Heart right ventricle (tissue), 16 donors: ENCODE results near the gene WDR33. TPM values are rescaled to one million over a fixed set of nuclear protein-coding genes. Genes with fewer than 3 reads are reported as not detected.

Experiments used
- ATAC-seq, 8 donors: fragments of 200-7000 bp; cut with Tn5 transposase; one replicate each; pipeline ENCODE4 v1.9.1; 2020; ENCODE audit warnings: mild to moderate bottlenecking in 8 of 8, moderate library complexity in 8 of 8, moderate number of reproducible peaks in 1 of 8
- DNase-seq, 2 donors: peaks; one replicate each; pipeline ENCODE4 v3.0.0-alpha.2; 2020
- H3K27ac ChIP-seq, 10 donors: fragments of 200-600 bp; sonication (generic) in 2 of 10; one replicate each; pipeline versions ENCODE4 v1.5.0 to v1.8.0; 2020 to 2022; ENCODE audit warnings: mild to moderate bottlenecking in 3 of 10
- H3K27me3 ChIP-seq, 7 donors: fragments of 200-600 bp; one replicate each; pipeline ENCODE4 v1.8.0; 2021 to 2022; ENCODE audit warnings: mild to moderate bottlenecking in 2 of 7
- H3K36me3 ChIP-seq, 9 donors: fragments of 200-600 bp; sonication (generic) in 1 of 9; one replicate each; pipeline versions ENCODE4 v1.5.0 to v1.8.0; 2020 to 2022; ENCODE audit warnings: mild to moderate bottlenecking in 2 of 9
- H3K4me1 ChIP-seq, 9 donors: fragments of 200-600 bp; sonication (generic) in 1 of 9; one replicate each; pipeline versions ENCODE4 v1.5.0 to v1.8.0; 2020 to 2022; ENCODE audit warnings: mild to moderate bottlenecking in 4 of 9
- H3K4me3 ChIP-seq, 10 donors: fragments of 200-600 bp; sonication (generic) in 2 of 10; one replicate each; pipeline versions ENCODE4 v1.5.0 to v1.8.0; 2020 to 2022; ENCODE audit warnings: mild to moderate bottlenecking in 7 of 10, moderate library complexity in 2 of 10
- H3K9me3 ChIP-seq, 11 donors: fragments of 200-600 bp in 10 of 11; sonication (generic) in 2 of 11; one replicate each; pipeline versions ENCODE4 v1.5.0 to v1.8.0; 2013 to 2022; ENCODE audit warnings: mild to moderate bottlenecking in 2 of 11, control low read depth in 1 of 11, moderate library complexity in 1 of 11
- WGBS, 2 donors: extraction: QIAGEN DNeasy Blood & Tissue Kit; methylation state at CpG; one replicate each; pipeline ENCODE4 v1.1.7; 2013; ENCODE audit warnings: inconsistent platforms in 1 of 2; 5-methylcytosine and 5-hydroxymethylcytosine counted together
- intact Hi-C, 10 donors: fragments of 100-400 bp; cut with DNase I; formaldehyde crosslinking; loops; one replicate each; pipeline versions ENCODE4 v1.11.1 to v1.14.2; 2022
- polyA plus RNA-seq, 2 donors: library from polyadenylated mRNA; stranded (reverse); fragments of 200-250 nt; gene quantifications; one replicate each; pipeline ENCODE4 v1.2.3, GENCODE V29; 2013
- total RNA-seq, 10 donors: library from RNA; stranded (reverse); fragmentation: NEBNext Ultra II Directional in 3 of 10; extraction: Animal tissue kit (Norgen Biotek cat#: 25700) in 3 of 10; gene quantifications; one replicate each; pipeline versions ENCODE4 v1.2.1 to v1.2.4, GENCODE V29; 2021 to 2023
- TF ChIP-seq, protein P1 (sequence below), 9 donors: fragments of 200-600 bp; sonication (generic) in 2 of 9; IDR thresholded peaks; one replicate each; pipeline versions ENCODE4 v1.5.0 to v1.8.0; 2021 to 2022; ENCODE audit warnings: antibody characterized with exemption in 9 of 9, mild to moderate bottlenecking in 5 of 9, moderate library complexity in 1 of 9
- donor health status: Arrhythmogenic right ventricular cardiomyopathy.
- donor health status: ischemic (EF 13 %, LVEDD 7.1; RV severe dilation, severe dysfunction).
- donor health status: healthy with polysubstance abuse.
- donor health status: DM: no; HTN: yes; CAD: no.
- donor health status: DM: no; HTN: no; CAD: no.
- donor health status: ischemic (EF 25% LVEDD 6.9; RV normal size, moderate dysfunction).
- donor health status: ischemic (EF 25% LVEDD 5.7; RV mildly dilated, moderate dysfunction).
- donor health status: healthy.
- donor health status: DM: yes; HTN: yes; CAD: no.
- donor health status: Ischemic cardiomyopathy.
- donor health status: ischemic (EF 35%, LVEDD 5.7; RV mildly dilated, moderate dysfunction).
- donor health status: nonischemic (EF 11% LVEDD 7.7; RV severe dilation, severe dysfunction).
- donor health status: DM: yes; HTN: yes; CAD: no.
- donor health status: PGD.
- donor health status: ischemic (EF 29% LVEDD 5.4; RV normal size, mild dysfunction).
- donor health status: nonischemic (EF 23%, LVEDD 6.1; RV moderate dilation, normal function).

WDR33 gene
- total and polyA plus RNA-seq, 12 donors, result 10.5 to 47.6 (median 42.1) TPM

DNA sequence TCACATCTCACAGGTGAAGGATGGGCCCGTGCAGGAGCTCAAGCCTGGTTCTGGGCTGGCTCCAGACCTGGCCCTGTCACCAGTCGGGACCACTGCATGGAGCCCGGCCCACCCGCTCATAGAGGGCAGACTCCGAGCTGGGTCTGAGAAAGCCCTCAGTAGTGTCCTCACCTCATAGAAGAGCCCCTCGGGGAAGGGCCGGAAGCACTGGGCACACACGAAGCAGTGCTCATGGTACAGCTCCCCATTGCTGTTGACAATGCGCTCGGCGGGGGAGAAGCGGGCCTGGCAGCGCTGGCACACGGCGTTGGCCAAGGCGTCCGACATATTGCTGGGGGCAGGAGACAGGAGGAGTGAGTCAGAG, 153.8 kb downstream of the WDR33 start:
- TF ChIP-seq, protein P1, sequence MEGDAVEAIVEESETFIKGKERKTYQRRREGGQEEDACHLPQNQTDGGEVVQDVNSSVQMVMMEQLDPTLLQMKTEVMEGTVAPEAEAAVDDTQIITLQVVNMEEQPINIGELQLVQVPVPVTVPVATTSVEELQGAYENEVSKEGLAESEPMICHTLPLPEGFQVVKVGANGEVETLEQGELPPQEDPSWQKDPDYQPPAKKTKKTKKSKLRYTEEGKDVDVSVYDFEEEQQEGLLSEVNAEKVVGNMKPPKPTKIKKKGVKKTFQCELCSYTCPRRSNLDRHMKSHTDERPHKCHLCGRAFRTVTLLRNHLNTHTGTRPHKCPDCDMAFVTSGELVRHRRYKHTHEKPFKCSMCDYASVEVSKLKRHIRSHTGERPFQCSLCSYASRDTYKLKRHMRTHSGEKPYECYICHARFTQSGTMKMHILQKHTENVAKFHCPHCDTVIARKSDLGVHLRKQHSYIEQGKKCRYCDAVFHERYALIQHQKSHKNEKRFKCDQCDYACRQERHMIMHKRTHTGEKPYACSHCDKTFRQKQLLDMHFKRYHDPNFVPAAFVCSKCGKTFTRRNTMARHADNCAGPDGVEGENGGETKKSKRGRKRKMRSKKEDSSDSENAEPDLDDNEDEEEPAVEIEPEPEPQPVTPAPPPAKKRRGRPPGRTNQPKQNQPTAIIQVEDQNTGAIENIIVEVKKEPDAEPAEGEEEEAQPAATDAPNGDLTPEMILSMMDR (IDR thresholded peaks at IDR 0.05), result no peak
- Histone ChIP-seq H3K4me1 (peaks cover 73 to 100% (median 98%) of the 10 kb centered on the region in 9 donors), H3K27me3 (no peaks in the 10 kb centered on the region), H3K36me3 (peaks cover 0 to 68% (median 5%) of the 10 kb centered on the region in 9 donors), H3K9me3 (no peaks in the 10 kb centered on the region), H3K4me3 (no peak overlapping the region), H3K27ac (peak overlapping the region; percentile 78 to 95 (median 86))
- 88 to 89% methylated on average over 17 of the region's 17 CpGs for WGBS, 2 donors
- DNase-seq (peak in 1 of 2 donors; percentile 17), ATAC-seq (no peak)
- intact Hi-C loops, result loop anchor here in 1 of 10 donors (5.0 kb wide), 1 partner anchor 40 kb away; no protein-coding TSS in a partner anchor

DNA sequence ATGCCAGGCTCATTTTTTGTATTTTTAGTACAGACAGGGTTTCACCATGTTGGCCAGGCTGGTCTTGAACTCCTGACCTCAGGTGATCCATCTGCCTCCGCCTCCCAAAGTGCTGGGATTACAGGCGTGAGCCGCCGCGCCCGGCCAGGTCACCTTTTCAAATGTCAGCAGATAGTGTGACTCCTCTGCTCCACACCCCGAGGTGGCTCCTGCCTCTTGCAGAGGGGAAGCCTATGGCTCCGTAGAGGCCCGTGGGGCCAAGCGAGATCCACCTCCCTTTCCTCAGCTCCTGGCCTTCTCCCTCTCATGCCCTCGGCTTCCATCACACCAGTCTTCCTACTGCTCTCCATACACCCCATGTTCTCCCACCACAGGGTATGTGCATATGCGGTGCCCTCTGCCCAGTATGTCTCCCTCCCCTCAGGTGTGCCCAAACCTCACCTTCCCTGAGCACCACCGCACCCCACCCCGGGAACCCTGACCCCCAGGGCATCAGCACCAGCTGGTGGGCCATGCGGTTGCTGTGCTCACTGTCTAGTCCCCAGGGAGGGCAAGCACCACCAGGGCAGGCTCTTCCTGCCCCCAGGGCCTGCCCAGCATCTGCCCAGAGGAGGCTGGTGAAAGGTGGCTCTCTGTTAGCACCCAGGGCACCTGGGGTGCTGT, 154.3 kb downstream of the WDR33 start:
- 68 to 72% methylated on average over 15 of the region's 15 CpGs for WGBS, 2 donors
- Histone ChIP-seq H3K4me3 (no peak overlapping the region), H3K27ac (peak overlapping the region; percentile 72 to 95 (median 86)), H3K27me3 (no peaks in the 10 kb centered on the region), H3K36me3 (peaks cover 0 to 68% (median 5%) of the 10 kb centered on the region in 9 donors), H3K9me3 (no peaks in the 10 kb centered on the region), H3K4me1 (peaks cover 71 to 100% (median 98%) of the 10 kb centered on the region in 9 donors)
- peak in 1 of 2 donors; percentile 32 for DNase-seq
- intact Hi-C loops, result loop anchor here in 1 of 10 donors (5.0 kb wide), 1 partner anchor 41 kb away; no protein-coding TSS in a partner anchor
- no peak for ATAC-seq
- TF ChIP-seq, protein P1 (IDR thresholded peaks at IDR 0.05), result no peak

DNA sequence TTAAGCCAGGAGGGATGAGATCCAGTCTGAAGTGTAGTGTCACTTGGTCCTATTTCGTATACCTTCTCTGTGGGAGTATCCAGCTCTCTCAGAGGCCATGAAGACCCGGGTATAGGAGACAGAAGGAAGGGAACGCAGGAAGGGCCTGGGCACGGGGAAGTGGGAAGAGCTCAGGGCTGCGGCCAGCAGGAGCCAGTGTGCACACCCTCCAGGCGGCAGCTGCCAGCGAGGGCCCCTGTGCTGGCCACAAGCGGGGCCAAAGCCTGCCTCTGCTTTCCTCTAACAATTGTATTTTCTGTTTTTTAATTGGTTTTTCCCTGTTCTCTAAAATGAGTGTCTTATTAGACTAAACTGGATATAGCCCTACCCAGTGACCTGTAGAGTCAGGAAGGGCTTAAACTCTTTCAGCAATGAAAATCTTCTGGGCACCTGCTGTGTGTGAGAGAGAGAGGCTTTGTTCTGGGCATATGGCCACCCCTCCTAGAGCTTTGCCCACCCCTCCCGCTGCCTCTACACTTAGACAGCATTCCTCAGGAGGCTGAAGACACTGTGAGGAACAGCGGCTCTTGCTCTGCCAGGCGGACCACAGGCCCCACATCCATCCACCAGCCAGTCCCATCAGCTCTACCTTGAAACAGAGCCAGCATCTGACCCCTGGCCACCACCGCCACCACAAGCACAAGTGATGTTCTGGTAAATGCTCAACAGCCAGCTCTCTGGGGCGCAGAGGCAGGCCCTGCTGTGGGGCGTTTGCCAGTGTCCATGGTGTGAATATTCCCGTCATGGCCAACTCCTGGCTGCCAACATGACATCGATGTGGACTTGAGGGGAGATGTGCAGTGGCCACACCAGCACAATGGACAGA, 155.5 kb downstream of the WDR33 start:
- H3K36me3 ChIP-seq, result peaks cover 0 to 71% (median 5%) of the 10 kb centered on the region in 9 donors
- H3K9me3 ChIP-seq, result no peaks in the 10 kb centered on the region
- no peaks in the 10 kb centered on the region for H3K27me3 ChIP-seq
- peak overlapping the region; percentile 72 to 95 (median 86) for H3K27ac ChIP-seq
- intact Hi-C loops, result loop anchor here in 1 of 10 donors (5.0 kb wide), 1 partner anchor 42 kb away; no protein-coding TSS in a partner anchor
- H3K4me3 ChIP-seq, result no peak overlapping the region
- ATAC-seq (peak in 7 of 8 donors; percentile 13 to 54 (median 44)), DNase-seq (peak; percentile 64 to 66)
- H3K4me1 ChIP-seq, result peaks cover 70 to 100% (median 98%) of the 10 kb centered on the region in 9 donors
- TF ChIP-seq, protein P1 (IDR thresholded peaks at IDR 0.05), result no peak
- 50 to 62% methylated on average over 16 of the region's 16 CpGs for WGBS, 2 donors

DNA sequence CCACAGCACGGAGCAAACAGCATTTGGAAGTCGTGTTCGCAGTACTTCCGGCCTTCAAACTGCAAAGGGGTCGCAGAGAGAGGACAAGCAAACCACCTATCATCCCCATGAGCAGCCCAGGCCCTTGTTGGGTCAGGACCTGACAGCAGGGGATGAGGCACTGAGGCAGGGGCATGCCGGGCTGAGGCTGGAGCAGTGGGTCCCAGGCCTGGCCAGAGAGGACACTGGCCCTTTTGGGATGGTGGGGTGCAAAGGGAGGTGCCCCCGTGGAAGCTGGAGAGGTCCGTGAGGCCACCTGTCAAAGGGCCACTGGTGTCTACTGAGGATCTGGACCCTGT, 156.2 kb downstream of the WDR33 start:
- H3K4me1 ChIP-seq, result peaks cover 74 to 100% (median 99%) of the 10 kb centered on the region in 9 donors
- TF ChIP-seq, protein P1 (IDR thresholded peaks at IDR 0.05), result no peak
- peaks cover 0 to 67% (median 5%) of the 10 kb centered on the region in 9 donors for H3K36me3 ChIP-seq
- no peaks in the 10 kb centered on the region for H3K27me3 ChIP-seq
- ATAC-seq (no peak), DNase-seq (no peak)
- intact Hi-C loops, result loop anchor here in 1 of 10 donors (5.0 kb wide), 1 partner anchor 42 kb away; no protein-coding TSS in a partner anchor
- 88 to 90% methylated on average over 8 of the region's 8 CpGs for WGBS, 2 donors
- no peaks in the 10 kb centered on the region for H3K9me3 ChIP-seq
- peak overlapping the region; percentile 72 to 95 (median 86) for H3K27ac ChIP-seq
- no peak overlapping the region for H3K4me3 ChIP-seq
